GM19468 (cell line): Measurements from ENCODE around the gene FBRSL1.

Experiments used
- ATAC-seq: cut with Tn5 transposase; IDR thresholded peaks from one replicate; pipeline ENCODE4 v1.9.1; 2021; ENCODE audit warnings: mild to moderate bottlenecking, moderate library complexity, moderate number of reproducible peaks; ENCODE audit not compliant: unreplicated experiment; ENCODE audit errors: extremely low read depth

The FBRSL1 gene

DNA sequence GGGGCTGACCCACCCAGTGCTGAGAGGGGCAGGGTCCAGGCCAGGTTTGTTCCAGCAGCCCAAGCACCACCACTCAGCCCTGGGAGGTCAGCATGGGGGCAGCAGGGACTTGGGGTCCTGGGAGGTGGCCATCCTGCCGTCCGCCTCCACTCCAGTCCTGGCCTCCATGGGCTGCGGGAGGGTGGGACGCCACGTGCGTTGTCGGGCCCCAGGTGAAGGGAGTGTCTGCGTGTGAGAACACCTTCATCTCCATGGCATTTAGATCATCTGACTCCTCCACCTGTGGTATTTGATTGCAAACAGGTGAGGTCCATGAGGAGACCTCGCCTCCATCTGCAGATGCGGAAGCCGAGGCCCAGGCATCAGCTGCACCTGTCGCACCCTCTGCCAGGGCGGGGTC is 44.1 kb downstream of the FBRSL1 start:
- ATAC-seq = no peak

DNA sequence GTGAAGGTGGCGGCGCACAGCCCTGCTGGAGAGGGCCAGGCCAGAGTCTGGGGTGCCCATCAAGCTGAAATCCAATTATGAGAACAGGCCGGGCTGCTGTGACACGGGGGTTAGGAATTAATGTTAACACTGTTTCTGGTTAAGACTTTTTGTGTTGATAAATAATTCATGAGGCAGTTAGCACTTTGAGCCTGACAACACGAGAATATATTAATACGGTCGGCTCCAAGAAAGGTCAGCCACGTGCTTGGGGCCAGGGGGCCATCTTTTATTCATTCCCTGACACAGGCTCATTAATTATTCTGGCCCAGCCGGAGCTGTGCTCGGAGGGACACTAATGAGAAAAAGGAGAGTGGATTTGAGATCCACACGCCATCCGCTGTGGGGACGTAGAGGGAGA is 45.1 kb downstream of the FBRSL1 start:
- ATAC-seq = no peak

DNA sequence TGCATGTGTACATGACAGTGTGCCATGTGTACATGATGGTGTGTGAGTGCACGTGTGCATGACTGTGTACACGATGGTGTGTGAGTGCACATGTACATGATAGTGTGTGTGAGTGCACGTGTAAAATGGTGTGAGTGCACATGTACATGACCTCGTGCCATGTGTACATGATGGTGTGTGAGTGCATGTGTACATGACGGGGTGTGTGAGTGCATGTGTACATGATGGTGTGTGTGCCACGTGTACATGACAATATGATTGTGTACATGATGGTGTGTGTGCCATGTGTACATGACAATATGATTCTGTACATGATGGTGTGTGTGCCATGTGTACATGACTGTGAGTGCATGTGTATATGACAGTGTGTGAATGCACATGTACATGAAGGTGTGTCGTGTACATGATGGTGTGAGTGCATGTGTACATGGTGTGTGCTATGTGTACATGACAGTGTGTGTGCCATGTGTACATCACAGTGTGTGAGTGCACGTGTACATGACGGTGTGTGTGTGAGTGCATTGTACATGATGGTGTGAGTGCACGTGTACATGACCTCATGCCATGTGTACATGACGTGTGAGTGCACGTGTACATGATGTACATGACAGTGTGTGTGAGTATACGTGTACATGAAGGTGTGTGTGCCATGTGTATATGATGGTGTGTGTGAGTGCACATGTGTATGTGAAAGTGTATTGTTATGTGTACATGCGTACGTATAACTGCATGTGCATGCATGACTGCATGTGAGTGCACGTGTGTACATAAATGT is 46.3 kb downstream of the FBRSL1 start:
- ATAC-seq = no peak

DNA sequence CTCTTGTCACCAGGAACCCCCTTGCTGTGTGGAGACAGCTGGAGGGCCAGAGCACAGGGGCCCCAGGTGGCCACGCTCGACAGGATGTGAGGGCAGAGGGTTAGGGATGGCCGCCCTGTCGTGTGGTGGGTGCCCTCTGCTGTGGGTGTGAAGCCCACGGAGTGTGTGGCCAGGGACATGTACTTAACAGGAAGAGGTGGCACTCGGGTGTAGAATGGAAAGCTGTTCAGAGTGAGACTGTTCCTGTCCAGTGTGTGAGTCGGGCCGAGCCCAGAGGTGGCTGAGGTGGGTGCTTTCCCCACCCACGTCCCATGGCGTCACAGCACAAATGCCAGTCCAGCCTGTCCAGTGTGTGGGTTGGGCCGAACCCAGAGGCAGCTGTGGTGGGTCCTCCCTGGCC is 47.1 kb downstream of the FBRSL1 start:
- ATAC-seq = no peak

DNA sequence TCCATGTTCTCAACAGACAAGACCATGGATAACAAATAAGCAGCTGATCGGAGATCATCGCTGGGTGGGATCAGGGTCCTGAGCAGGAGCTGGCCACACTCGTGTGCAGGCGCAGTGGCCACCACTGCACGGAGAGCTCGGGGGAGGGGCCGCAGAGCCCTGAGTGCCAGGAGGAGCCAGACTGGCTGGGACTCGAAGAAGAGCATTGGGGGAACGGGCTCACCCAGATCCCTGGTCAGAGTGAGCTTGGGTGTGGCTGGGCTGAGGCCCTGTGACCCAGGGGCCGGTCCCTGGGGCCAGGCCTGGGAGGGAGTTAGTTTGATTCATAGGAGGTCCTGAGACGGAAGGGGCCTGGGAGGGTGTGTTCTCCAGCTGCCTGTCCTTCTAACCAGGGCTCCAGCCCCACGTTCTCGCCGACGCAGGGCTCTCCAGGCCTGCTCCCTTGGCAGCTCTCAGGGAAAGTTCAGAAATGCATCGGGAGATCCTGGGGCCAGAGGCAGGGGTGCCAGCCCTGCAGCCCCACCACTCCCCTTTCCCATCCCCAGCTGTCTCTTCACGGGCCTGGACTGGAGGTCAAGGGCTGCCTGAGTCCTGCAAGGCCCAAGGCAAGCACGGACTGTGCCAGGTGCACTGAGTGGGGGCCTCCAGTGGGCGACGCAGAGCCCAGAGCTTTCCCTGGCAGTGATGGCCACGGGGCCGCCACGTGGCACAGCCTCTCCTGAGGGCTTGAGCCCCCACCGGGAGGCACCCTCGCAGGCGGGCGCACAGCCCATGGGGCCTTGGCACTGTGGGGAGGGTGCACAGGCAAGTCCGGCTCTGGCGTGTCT is 48.1 kb downstream of the FBRSL1 start:
- ATAC-seq = no peak

DNA sequence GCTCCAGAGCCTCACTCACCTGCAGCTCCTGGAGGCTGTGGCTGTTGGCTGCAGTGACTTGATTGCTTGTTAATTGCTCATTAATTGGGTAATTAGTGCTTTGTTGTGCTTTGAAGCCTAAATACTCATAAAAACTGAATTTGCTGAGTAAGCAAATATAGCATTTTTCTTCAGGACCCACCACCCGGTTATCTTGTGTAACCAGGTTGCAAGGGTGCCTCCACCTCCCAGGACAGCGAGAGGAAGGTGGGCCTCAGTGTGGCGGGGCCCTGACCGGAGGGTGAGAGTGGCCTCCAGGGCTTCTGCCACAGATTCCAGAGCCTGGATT is 48.7 kb downstream of the FBRSL1 start:
- no peak for ATAC-seq

DNA sequence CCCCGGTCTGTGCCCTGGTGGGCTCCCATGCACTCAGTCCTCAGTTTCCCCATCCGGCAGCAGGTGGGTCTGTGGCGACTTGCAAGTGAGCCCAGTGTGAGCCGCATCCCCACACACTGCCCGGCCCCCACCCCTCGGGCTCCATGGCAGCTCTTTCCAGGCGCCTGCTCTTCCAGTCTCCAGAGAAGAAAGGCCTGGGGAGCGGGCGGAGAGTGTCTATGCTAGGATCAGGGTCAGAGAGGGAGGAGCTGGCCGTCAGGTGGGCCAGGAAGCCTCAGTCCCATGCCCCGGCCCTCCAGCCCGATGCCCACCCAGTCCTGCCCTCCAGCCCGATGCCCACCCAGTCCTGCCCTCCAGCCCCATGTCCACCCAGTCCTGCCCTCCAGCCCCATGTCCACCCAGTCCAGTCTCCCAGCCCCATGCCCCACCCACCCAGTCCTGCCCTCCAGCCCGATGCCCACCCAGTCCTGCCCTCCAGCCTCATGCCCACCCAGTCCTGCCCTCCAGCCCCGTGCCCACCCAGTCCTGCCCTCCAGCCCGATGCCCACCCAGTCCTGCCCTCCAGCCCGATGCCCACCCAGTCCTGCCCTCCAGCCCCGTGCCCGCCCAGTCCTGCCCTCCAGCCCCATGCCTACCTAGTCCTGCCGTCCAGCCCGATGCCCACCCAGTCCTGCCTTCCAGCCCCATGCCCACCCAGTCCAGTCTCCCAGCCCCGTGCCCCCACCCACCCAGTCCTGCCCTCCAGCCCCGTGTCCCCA is 49.2 kb downstream of the FBRSL1 start:
- no peak for ATAC-seq

DNA sequence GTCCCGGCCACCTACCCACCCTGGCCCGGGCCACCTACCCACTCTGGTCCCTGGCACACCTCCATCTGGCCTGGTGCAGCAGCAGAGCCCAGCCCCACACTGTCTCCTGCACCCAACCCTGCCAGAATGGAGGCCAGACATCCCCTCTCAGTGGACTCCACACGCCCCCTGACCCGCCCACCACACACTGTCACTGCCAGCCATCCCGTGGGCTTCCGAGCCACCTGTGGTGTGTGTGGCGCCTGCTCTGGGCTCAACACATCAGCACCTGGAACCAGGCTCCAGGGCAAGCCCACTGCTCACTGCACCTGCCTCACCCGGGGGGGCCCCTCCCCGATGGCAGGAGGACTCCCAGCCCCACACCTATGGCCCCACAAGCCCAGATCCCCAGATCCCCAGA is 50.5 kb downstream of the FBRSL1 start:
- ATAC-seq = no peak

DNA sequence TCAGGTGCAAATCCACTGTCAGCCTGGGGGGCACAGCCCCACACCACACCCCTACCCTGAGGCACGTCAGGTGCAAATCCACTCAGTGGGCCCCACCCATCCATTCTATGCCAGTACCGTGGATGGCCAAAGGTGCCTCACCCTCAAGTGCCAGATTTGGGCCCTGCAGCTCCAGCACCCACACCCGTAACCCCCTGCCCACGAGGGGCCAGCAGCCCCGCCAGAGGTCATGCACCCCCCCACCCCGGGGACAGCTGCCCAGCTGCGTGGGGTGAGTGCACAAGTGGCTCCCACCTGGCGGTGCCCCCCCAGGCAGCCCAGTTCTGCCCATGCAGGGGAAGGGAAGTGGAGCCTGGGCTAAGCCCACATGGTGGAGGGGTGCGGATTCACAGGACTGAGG is 51.2 kb downstream of the FBRSL1 start:
- ATAC-seq = no peak

DNA sequence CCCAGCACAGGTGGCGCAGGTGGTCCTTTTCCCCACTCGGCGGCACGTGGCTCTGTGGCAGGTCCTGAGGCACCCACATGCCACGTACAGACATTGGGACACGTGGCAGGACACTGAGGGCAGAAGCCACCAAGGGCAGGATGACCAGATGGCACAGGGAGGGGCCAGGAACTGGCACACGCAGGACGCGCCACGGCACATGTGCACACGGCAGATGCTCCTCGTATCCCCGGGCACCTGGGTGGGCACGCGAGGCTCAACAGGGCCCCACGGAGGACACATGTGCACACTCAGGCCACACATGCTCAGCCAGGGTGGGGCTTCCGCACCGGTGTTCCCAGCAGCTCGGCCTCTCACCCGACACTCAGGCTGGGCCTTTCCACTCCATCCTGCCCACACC is 52.0 kb downstream of the FBRSL1 start:
- no peak for ATAC-seq

DNA sequence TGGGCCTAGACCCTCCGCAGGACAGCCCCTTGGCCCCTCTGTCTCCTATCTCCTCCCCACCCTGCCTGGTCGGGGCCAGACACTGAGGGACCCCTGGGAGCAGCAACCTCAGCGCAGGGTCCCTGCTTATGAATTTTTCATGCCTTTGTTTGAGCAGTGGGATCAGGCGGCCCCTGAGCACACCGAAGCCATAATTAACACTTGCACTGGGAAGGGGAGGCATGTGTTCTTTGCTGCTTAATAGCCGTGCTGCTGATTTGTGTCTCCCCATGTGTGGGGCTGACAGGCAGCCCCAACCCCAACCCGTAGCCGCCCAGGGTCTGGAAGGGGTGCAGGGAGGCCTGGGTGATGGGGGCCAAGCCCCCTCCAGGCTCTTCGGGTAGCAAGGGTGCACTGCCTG is 52.7 kb downstream of the FBRSL1 start:
- ATAC-seq = no peak

DNA sequence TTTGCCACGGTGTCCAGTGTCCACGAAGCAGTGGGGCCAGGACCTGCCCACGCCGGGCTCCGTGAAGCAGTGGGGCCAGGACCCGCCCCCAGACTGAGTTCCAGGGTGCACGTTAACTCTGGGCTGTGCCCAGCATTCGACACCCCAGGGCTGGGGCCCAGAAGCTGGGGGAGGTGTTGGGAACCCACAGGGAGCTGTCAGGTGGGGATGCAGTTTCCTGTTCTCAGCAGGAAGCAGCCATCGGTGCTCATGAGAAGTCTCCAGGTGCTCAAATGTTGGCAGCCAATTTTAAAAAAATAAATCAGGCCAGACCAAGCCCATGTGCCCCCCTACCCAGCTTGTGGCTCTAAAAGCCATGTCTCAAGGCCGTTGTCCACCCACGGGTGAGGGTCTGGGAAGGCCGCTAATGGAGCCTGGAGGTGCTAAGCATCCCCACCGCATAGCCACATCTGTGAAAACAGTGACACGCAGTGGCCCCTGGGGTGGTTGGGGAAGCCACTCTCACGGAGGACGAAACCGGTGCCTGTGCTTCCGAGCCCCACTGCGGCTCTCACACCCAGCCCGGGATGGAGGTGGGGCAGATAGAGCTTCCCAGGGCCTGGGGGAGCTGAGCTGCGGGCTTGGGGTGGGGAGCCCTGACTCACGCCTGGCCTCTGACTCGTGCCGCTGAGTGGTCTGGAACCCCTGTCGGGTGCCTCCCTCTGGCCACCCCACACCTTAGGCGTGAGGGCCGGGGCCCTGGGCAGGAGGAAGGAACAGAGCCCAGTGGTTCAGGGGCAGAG is 53.5 kb downstream of the FBRSL1 start:
- no peak for ATAC-seq

DNA sequence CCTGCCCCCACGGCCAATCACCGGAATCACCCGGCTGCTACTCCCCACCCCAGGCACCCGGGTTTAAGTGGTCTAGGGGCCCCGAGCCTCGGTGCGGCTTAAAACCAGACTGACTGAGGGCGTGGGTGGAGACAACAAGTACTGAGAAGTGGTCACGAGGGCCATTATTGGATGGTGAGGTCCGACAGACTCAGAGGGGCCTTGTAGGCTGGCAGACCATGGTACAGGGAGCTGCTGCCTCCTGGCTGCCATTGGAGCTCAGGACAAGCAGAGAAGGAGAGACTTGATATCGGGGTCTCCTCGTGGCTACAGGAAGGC is 54.1 kb downstream of the FBRSL1 start:
- ATAC-seq = no peak

DNA sequence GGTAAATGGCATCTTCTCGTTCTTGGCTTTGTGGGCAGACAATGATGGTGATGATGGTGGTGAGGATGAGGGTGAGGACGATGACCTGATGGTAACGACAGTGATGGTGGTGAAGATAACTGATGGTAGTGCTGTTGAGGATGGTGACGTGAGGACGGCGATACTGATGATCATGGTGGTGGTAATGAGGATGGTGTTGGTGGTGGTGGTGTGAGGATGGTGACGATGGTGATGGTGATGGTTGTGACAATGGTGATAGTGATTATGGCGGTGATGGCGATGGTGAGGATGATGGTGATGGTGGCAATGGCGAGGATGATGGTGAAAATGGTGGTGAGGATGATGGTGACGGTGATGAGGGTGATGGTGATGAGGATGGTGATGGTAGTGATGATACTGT is 54.5 kb downstream of the FBRSL1 start:
- ATAC-seq = no peak

DNA sequence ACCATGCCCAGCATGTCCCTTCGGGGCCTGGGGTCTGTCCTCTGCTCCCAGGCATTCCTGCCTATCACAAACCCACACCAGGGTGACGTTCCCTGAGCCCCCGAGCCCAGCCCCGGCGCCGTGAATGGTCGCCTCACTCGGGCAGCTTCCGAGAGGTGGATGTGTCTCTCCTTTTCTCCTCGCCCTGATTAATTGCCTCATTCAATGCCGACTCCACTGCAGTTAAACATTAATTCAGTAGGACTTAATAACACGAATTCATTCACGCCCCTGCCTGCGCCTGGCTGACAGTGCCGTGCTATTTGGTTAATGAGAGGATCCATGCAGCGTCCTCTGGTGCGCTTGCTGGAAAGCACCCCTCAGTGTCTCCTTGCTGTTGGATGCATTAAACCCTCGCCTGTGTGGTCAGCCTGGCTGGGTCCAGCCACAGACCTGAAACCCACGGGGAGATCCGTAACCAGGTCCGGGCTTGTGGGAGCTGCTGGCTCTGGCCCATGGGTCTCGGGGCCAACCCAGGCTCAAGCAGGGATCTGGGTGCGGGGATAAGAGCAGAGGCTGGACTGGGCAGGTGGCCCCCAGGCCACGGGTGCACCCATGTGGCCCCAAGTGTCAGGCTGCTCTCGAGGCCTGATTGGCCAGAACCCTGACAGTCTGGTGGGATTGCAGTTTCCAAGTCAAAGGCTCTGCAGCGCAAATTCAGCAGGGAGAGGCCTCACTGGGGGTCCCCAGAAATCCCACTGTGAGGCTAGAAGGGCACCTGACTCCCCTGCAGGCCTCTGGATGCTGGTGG is 55.4 kb downstream of the FBRSL1 start:
- no peak for ATAC-seq

DNA sequence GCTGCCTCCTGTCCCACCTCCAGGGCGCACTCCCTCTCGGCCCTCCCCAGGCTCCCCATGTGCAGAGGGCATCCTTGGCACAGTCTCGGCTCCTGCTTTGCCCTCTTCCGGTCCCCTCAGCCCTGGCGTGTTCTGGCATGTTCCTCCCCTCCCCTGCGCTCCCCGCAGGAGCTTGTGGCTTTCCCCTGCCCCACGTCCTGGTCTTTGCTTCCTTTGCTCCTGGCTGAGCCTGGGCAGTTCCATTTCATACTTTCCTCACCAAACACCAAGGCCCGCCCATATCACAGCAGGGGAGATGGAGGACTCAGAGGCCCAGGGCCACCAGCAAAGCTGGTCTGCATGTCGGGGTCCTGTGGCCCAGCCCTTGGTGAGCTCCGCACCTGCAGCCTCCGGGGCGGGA is 56.0 kb downstream of the FBRSL1 start:
- no peak for ATAC-seq

DNA sequence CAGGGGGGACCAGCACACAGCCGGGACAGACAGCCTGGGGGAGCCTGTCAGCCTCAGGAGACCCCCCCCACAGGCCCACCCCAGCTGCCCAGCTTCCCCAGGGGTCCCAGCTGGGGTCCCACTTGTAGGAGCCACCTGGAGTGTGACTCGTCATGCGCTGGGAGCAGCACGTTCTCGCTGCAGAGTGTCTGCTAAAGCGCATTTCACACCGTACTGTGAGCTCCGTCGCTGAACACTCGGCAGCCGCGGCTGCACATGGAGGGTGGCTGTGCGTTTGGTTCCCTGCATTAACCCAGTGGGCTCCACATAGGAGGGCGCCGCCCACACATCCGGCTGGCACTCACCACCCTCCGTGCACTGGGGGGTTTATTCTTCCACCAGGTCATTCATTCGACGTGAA is 56.7 kb downstream of the FBRSL1 start:
- ATAC-seq = no peak

DNA sequence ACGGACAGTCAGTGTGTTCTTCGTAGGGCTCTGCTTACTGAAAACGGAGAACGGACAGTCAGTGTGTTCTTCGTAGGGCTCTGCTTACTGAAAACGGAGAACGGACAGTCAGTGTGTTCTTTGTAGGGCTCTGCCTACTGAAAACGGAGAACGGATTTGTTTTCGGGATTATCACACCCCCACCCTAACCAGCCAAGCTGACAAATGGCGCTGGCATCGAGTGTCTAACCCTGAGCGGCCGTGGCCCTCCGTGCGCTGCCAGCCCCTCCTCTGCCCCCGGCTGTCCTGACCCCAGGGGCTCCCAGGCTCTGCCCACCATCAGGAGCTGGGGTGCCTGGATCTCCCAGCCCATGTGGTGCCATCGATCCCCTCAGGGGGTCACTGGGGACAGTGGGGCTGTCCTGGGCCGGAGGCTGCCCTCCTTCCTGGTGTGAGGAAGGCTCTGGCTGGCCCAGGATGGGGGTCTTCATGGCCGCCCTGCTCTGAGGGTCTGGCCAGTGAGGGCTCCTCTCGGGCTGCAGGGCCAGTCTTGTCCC is 57.3 kb downstream of the FBRSL1 start:
- ATAC-seq = no peak

DNA sequence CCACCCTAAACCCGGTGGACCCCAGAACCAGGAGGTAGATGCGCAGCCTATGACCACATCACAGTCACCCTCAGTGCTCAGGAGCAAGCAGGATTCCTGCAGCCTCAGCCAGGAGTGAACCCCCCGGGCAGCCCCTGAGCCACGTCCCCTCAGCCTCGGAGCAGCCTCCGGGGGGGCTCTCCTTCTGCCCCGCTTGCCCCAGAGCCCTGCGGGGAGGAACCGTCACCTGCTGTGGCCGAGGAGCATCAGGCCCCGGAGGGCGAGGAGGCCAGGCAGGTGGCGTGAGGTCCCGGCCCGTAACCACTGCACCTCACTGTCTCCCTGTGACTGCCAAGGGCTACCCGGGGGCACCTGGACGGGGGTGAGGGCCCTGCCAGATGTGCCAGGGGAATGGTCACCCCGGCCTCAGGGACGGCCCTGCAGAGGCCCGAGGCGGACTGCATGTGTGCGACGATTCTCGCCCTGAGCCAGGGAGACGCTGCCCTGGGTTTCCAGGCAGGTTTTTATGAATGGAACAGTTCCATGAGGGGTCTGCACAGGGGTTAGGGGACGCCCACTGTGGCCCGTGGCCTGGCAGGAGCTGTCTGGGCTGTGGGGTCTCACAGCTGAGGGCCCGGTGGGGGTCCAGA is 58.6 kb downstream of the FBRSL1 start:
- no peak for ATAC-seq
